Measurements from ENCODE around the gene CHI3L2. TPM values are rescaled to one million over a fixed set of nuclear protein-coding genes. Genes with fewer than 3 reads are reported as not detected.

The CHI3L2 gene
- total and polyA plus RNA-seq, 2 of the 13 experiments (the other 11 are each of a cell fraction or from before 2014, with no cell fraction given), result 0.46 to 1.7 TPM

DNA sequence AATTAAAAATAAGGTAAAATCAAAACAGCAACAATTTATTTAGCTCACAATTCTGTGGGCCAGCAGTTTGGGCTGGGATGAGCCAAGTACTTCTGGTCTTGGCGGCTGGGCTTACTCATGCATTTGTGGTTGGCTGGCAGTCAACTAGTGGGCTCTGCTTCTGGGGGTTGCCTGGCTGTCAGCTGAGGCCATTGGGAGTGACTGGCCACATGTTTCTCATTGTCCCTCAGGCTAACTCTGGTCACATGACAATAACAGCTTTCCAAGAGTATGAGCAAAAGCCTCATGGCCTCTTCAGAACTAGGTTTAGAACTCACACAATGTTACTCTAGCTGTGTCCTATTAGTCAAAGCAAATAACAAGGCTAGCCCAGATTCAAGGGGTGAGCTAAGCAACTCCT, 47.6 kb downstream of the CHI3L2 start:
- ChIA-PET CTCF (ENCODE audit: low intra/inter-chr PET ratio, low total read pairs) (no interaction called here), POLR2A (no interaction called here)
- H3K4me1 ChIP-seq (ENCODE audit: insufficient read depth, low read length), result peaks cover 18% of the 10 kb centered on the region
- H3K9ac ChIP-seq (ENCODE audit: insufficient read depth, low read depth, low read length), result no peak overlapping the region
- WGBS (ENCODE audit: low lambda C conversion rate), result 70% methylated on average over 1 of the region's 1 CpG
- no peak overlapping the region for H3K4me3 ChIP-seq (replicated peaks in 1 of 3; ENCODE audit: insufficient read depth in 1 of 3, low read depth in 2 of 3, low read length in 3 of 3)
- no TSS peak for BruUV-seq (replicated peaks)
- TF ChIP-seq, protein P1, sequence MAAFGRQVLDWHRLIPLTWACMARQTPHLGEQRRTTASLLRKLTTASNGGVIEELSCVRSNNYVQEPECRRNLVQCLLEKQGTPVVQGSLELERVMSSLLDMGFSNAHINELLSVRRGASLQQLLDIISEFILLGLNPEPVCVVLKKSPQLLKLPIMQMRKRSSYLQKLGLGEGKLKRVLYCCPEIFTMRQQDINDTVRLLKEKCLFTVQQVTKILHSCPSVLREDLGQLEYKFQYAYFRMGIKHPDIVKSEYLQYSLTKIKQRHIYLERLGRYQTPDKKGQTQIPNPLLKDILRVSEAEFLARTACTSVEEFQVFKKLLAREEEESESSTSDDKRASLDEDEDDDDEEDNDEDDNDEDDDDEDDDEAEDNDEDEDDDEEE (CRISPR knock-in tag; IDR thresholded peaks at IDR 0.05), result no peak
- TF ChIP-seq, protein P2, sequence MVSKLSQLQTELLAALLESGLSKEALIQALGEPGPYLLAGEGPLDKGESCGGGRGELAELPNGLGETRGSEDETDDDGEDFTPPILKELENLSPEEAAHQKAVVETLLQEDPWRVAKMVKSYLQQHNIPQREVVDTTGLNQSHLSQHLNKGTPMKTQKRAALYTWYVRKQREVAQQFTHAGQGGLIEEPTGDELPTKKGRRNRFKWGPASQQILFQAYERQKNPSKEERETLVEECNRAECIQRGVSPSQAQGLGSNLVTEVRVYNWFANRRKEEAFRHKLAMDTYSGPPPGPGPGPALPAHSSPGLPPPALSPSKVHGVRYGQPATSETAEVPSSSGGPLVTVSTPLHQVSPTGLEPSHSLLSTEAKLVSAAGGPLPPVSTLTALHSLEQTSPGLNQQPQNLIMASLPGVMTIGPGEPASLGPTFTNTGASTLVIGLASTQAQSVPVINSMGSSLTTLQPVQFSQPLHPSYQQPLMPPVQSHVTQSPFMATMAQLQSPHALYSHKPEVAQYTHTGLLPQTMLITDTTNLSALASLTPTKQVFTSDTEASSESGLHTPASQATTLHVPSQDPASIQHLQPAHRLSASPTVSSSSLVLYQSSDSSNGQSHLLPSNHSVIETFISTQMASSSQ (IDR thresholded peaks at IDR 0.05; ENCODE audit: low read depth), result no peak
- TF ChIP-seq, protein P2 (CRISPR knock-in tag; IDR thresholded peaks at IDR 0.05; ENCODE audit: borderline replicate concordance), result no peak
- TF ChIP-seq WIZ (CRISPR knock-in tag; IDR thresholded peaks at IDR 0.05), result no peak
- TF ChIP-seq ZNF224 (CRISPR knock-in tag; IDR thresholded peaks at IDR 0.05), result no peak
- TF ChIP-seq, protein P3, sequence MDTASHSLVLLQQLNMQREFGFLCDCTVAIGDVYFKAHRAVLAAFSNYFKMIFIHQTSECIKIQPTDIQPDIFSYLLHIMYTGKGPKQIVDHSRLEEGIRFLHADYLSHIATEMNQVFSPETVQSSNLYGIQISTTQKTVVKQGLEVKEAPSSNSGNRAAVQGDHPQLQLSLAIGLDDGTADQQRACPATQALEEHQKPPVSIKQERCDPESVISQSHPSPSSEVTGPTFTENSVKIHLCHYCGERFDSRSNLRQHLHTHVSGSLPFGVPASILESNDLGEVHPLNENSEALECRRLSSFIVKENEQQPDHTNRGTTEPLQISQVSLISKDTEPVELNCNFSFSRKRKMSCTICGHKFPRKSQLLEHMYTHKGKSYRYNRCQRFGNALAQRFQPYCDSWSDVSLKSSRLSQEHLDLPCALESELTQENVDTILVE (CRISPR knock-in tag; IDR thresholded peaks at IDR 0.05), result no peak
- no peak for TF ChIP-seq TRIM24 (CRISPR knock-in tag; IDR thresholded peaks at IDR 0.05)
- TF ChIP-seq ZSCAN20 (CRISPR knock-in tag; IDR thresholded peaks at IDR 0.05; ENCODE audit: borderline replicate concordance), result no peak
- no peak for TF ChIP-seq SNRNP70 (IDR thresholded peaks at IDR 0.05; ENCODE audit: low read depth, low read length)
- TF ChIP-seq HMGA1 (CRISPR knock-in tag; conservative IDR thresholded peaks at IDR 0.05), result no peak
- TF ChIP-seq AHR (CRISPR knock-in tag; IDR thresholded peaks at IDR 0.05), result no peak
- no peak for TF ChIP-seq ZNF605 (CRISPR knock-in tag; IDR thresholded peaks at IDR 0.05)
- no peak for TF ChIP-seq PCBP2 (optimal IDR thresholded peaks at IDR 0.05; ENCODE audit: low read depth, low read length, poor library complexity, severe bottlenecking)
- no peak for TF ChIP-seq HNRNPLL (IDR thresholded peaks at IDR 0.05; ENCODE audit: low read depth, low read length, poor library complexity, severe bottlenecking)
- TF ChIP-seq, protein P4, sequence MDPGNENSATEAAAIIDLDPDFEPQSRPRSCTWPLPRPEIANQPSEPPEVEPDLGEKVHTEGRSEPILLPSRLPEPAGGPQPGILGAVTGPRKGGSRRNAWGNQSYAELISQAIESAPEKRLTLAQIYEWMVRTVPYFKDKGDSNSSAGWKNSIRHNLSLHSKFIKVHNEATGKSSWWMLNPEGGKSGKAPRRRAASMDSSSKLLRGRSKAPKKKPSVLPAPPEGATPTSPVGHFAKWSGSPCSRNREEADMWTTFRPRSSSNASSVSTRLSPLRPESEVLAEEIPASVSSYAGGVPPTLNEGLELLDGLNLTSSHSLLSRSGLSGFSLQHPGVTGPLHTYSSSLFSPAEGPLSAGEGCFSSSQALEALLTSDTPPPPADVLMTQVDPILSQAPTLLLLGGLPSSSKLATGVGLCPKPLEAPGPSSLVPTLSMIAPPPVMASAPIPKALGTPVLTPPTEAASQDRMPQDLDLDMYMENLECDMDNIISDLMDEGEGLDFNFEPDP (CRISPR knock-in tag; conservative IDR thresholded peaks at IDR 0.05), result no peak
- TF ChIP-seq ZNF367 (CRISPR knock-in tag; IDR thresholded peaks at IDR 0.05; ENCODE audit: borderline replicate concordance), result no peak
- TF ChIP-seq TSC22D2 (CRISPR knock-in tag; IDR thresholded peaks at IDR 0.05; ENCODE audit: borderline replicate concordance), result no peak
- no peak for TF ChIP-seq ZFP62 (CRISPR knock-in tag; IDR thresholded peaks at IDR 0.05)
- TF ChIP-seq EZH2 (conservative IDR thresholded peaks at IDR 0.05; ENCODE audit: low read depth, low read length), result no peak
- TF ChIP-seq ZNF230 (CRISPR knock-in tag; IDR thresholded peaks at IDR 0.05), result no peak
- FAIRE-seq (no peak), DNase-seq (ENCODE audit: low spot score) (no peak), ATAC-seq (no peak)
- no peaks in the 10 kb centered on the region for H3K79me2 ChIP-seq (ENCODE audit: insufficient read depth, low read length)
- no peaks in the 10 kb centered on the region for H3K36me3 ChIP-seq (replicated peaks in 1 of 2; ENCODE audit: control insufficient read depth in 1 of 2, insufficient read depth in 2 of 2, low read length in 2 of 2)
- intact Hi-C loops (cut with micrococcal nuclease; ENCODE audit: unreplicated experiment) (no loop called here), in situ Hi-C loops (cut with HindIII; ENCODE audit: extremely low pct_ligation_motif_present, low pct_unique_long_range_greater_than_20kb) (no loop called here)
- H3K27me3 ChIP-seq (ENCODE audit: control insufficient read depth in 1 of 2, insufficient read depth in 2 of 2, low read length in 2 of 2), result peaks cover 0 to 3% of the 10 kb centered on the region in 2 experiments; a peak in 2 of 5 replicates
- H4K20me1 ChIP-seq (ENCODE audit: insufficient read depth, low read length), result no peaks in the 10 kb centered on the region
- H3K4me2 ChIP-seq (ENCODE audit: low read depth, low read length), result no peak overlapping the region
- no peak overlapping the region for H2AFZ ChIP-seq (ENCODE audit: low read length)
- no peak overlapping the region for H3K27ac ChIP-seq (ENCODE audit: extremely low read length, insufficient read depth, low read length)
- H3K9me3 ChIP-seq (ENCODE audit: low read length), result no peaks in the 10 kb centered on the region

Measured in HepG2 (cell line).